ENCODE data around the gene CASKIN1.
"Not testable (repeated sequence)": the region's sequence is repeated elsewhere in the genome, so short reads cannot be mapped to it uniquely, and the experiment has no call there.

The CASKIN1 gene

GRCh38 chr16:2210009-2210332, 13.6 kb upstream of the CASKIN1 start:
- DNase-seq = no peak

GRCh38 chr16:2209258-2210008, 13.0 kb upstream of the CASKIN1 start:
- peak; percentile 55 for DNase-seq

GRCh38 chr16:2208772-2209171, 12.4 kb upstream of the CASKIN1 start:
- no peak for DNase-seq

- no peak for DNase-seq
Observed at GRCh38 chr16:2208308-2208707, 11.9 kb upstream of the CASKIN1 start.

- no peak for DNase-seq
Observed at GRCh38 chr16:2207872-2208271, 11.5 kb upstream of the CASKIN1 start.

- DNase-seq = no peak
Observed at GRCh38 chr16:2206780-2207433, 10.5 kb upstream of the CASKIN1 start.

- no peak for DNase-seq
Observed at GRCh38 chr16:2206420-2206779, 10.0 kb upstream of the CASKIN1 start.

- no peak for DNase-seq
Observed at GRCh38 chr16:2205967-2206313, 9.5 kb upstream of the CASKIN1 start.

GRCh38 chr16:2205104-2205966, 8.9 kb upstream of the CASKIN1 start, which contains the start of gene MLST8:
MLST8 (plus strand) TSS chr16:2205454; CDS start chr16:2206086, 632 bp downstream.
- DNase-seq = peak; percentile 94

GRCh38 chr16:2204416-2205103, 8.2 kb upstream of the CASKIN1 start:
- DNase-seq = no peak

GRCh38 chr16:2203119-2203688, 6.8 kb upstream of the CASKIN1 start:
- DNase-seq = not testable (repeated sequence)

- no peak for DNase-seq
Observed at GRCh38 chr16:2200313-2200712, 3.9 kb upstream of the CASKIN1 start.

- no peak for DNase-seq
Observed at GRCh38 chr16:2199621-2200139, 3.3 kb upstream of the CASKIN1 start.

GRCh38 chr16:2199095-2199494, 2.7 kb upstream of the CASKIN1 start:
- DNase-seq = no peak

GRCh38 chr16:2198283-2198682, 1.9 kb upstream of the CASKIN1 start:
- DNase-seq = no peak

GRCh38 chr16:2197765-2198164, 1.4 kb upstream of the CASKIN1 start:
- no peak for DNase-seq

- DNase-seq = no peak
Observed at GRCh38 chr16:2196981-2197511, 641 bp upstream of the CASKIN1 start.

GRCh38 chr16:2195322-2196161, 863 bp downstream of the CASKIN1 start:
- no peak for DNase-seq

- DNase-seq = peak; percentile 79
Observed at GRCh38 chr16:2194852-2195321, 1.5 kb downstream of the CASKIN1 start.

- DNase-seq = peak; percentile 65
Observed at GRCh38 chr16:2194166-2194834, 2.1 kb downstream of the CASKIN1 start.

GRCh38 chr16:2191446-2191706, 5.0 kb downstream of the CASKIN1 start:
- DNase-seq = no peak
